Small intestine (tissue), 7 donors: Measurements from ENCODE around the gene CYBC1. TPM values are rescaled to one million over a fixed set of nuclear protein-coding genes. Genes with fewer than 3 reads are reported as not detected.
"Not testable (repeated sequence)": the region's sequence is repeated elsewhere in the genome, so short reads cannot be mapped to it uniquely, and the experiment has no call there.

Source experiments
- DNase-seq, 2 donors: peaks; one replicate each; pipeline versions ENCODE4 v3.0.0 to v3.0.0-alpha.2; 2013
- FAIRE-seq: peaks from 2 replicates; lab custom pipeline; 2012; peaks lifted over from hg19 to GRCh38; lab: Jason Lieb, UNC
- H3K27ac ChIP-seq, 3 donors: one replicate each; pipeline ENCODE4 v1.5.1; 2013; ENCODE audit warnings: low read length in 2 of 3, mild to moderate bottlenecking in 2 of 3, control low read depth in 1 of 3, inconsistent platforms in 1 of 3, low read depth in 1 of 3, moderate library complexity in 1 of 3
- H3K27me3 ChIP-seq, 3 donors: one replicate each; pipeline ENCODE4 v1.6.1; 2013; ENCODE audit warnings: low read length in 3 of 3, inconsistent platforms in 1 of 3; ENCODE audit not compliant: control insufficient read depth in 3 of 3, insufficient read depth in 3 of 3
- H3K36me3 ChIP-seq, 3 donors: one replicate each; pipeline ENCODE4 v1.6.1; 2013; ENCODE audit warnings: low read length in 3 of 3, inconsistent platforms in 1 of 3, low read depth in 1 of 3, mild to moderate bottlenecking in 1 of 3, moderate library complexity in 1 of 3; ENCODE audit not compliant: control insufficient read depth in 3 of 3, insufficient read depth in 2 of 3
- H3K4me1 ChIP-seq, 3 donors: one replicate each; pipeline ENCODE4 v1.6.1; 2013; ENCODE audit warnings: low read length in 2 of 3, inconsistent platforms in 1 of 3, low read depth in 1 of 3, mild to moderate bottlenecking in 1 of 3, moderate library complexity in 1 of 3; ENCODE audit not compliant: control insufficient read depth in 3 of 3, insufficient read depth in 2 of 3
- H3K4me3 ChIP-seq, 3 donors: one replicate each; pipeline ENCODE4 v1.5.1; 2013; ENCODE audit warnings: low read length in 3 of 3, control low read depth in 1 of 3, inconsistent platforms in 1 of 3, low read depth in 1 of 3, mild to moderate bottlenecking in 1 of 3, moderate library complexity in 1 of 3
- H3K9me3 ChIP-seq, 2 donors: one replicate each; pipeline ENCODE4 v1.6.1; 2013; ENCODE audit warnings: low read depth in 1 of 2, low read length in 1 of 2; ENCODE audit not compliant: control insufficient read depth in 2 of 2, insufficient read depth in 1 of 2
- WGBS, 3 donors: extraction: QIAGEN DNeasy Blood & Tissue Kit; methylation state at CpG; one replicate each; pipeline ENCODE4 v1.1.7; 2013; 5-methylcytosine and 5-hydroxymethylcytosine counted together
- polyA plus RNA-seq, 4 donors: library from polyadenylated mRNA; stranded (reverse) in 3 of 4; unstranded in 1 of 4; fragments of 200-250 nt in 3 of 4; fragments of 120-200 nt in 1 of 4; gene quantifications; one replicate each; pipeline versions ENCODE4 v1.2.1 to v1.2.3, GENCODE V29; 2013
- donor health status: healthy with polysubstance abuse.
- donor health status: control.
- donor health status: control.
- donor health status: Bipolar disorder and iron deficiency.
- donor health status: healthy.

The CYBC1 gene
- polyA plus RNA-seq, 4 donors, result 37.6 to 57.8 (median 41.2) TPM

- Histone ChIP-seq H3K9me3 (no peaks in the 10 kb centered on the region), H3K27me3 (no peaks in the 10 kb centered on the region), H3K4me1 (peaks cover 0 to 7% (median 0%) of the 10 kb centered on the region in 3 donors), H3K4me3 (no peak overlapping the region), H3K36me3 (peaks cover 0 to 44% (median 1%) of the 10 kb centered on the region in 3 donors), H3K27ac (no peak overlapping the region)
- DNase-seq (no peak), FAIRE-seq (no peak)
- 94 to 99% (median 98%) methylated on average over 4 of the region's 4 CpGs for WGBS, 3 donors
Observed at GRCh38 chr17:82416264-82416663, 34.3 kb downstream of the CYBC1 start.

GRCh38 chr17:82415786-82416185 is 34.8 kb downstream of the CYBC1 start:
- peaks cover 0 to 7% (median 0%) of the 10 kb centered on the region in 3 donors for H3K4me1 ChIP-seq
- no peaks in the 10 kb centered on the region for H3K27me3 ChIP-seq
- no peak overlapping the region for H3K4me3 ChIP-seq
- FAIRE-seq (no peak), DNase-seq (no peak)
- no peaks in the 10 kb centered on the region for H3K9me3 ChIP-seq
- H3K27ac ChIP-seq, result no peak overlapping the region
- peaks cover 0 to 41% (median 2%) of the 10 kb centered on the region in 3 donors for H3K36me3 ChIP-seq
- WGBS, 3 donors, result 90 to 96% (median 96%) methylated on average over 9 of the region's 9 CpGs

GRCh38 chr17:82415336-82415735 is 35.2 kb downstream of the CYBC1 start:
- H3K9me3 ChIP-seq, result no peaks in the 10 kb centered on the region
- H3K27me3 ChIP-seq, result no peaks in the 10 kb centered on the region
- no peak for FAIRE-seq
- no peak for DNase-seq
- peaks cover 0 to 7% (median 0%) of the 10 kb centered on the region in 3 donors for H3K4me1 ChIP-seq
- peaks cover 0 to 38% (median 2%) of the 10 kb centered on the region in 3 donors for H3K36me3 ChIP-seq
- 89 to 94% (median 94%) methylated on average over 23 to 26 of the region's 26 CpGs for WGBS, 3 donors
- H3K27ac ChIP-seq, result no peak overlapping the region
- no peak overlapping the region for H3K4me3 ChIP-seq

- DNase-seq (peak; percentile 62 to 81), FAIRE-seq (no peak)
- H3K4me1 ChIP-seq, result peaks cover 0 to 7% (median 0%) of the 10 kb centered on the region in 3 donors
- no peak overlapping the region for H3K27ac ChIP-seq
- H3K4me3 ChIP-seq, result no peak overlapping the region
- no peaks in the 10 kb centered on the region for H3K9me3 ChIP-seq
- WGBS, 3 donors, result 25 to 28% (median 26%) methylated on average over 38 of the region's 38 CpGs
- no peaks in the 10 kb centered on the region for H3K27me3 ChIP-seq
- H3K36me3 ChIP-seq, result peaks cover 0 to 42% (median 2%) of the 10 kb centered on the region in 3 donors
Observed at GRCh38 chr17:82414548-82415281, 35.8 kb downstream of the CYBC1 start.

GRCh38 chr17:82412535-82413520 is 37.7 kb downstream of the CYBC1 start:
- DNase-seq, result no peak
- 74 to 80% (median 75%) methylated on average over 29 of the region's 29 CpGs for WGBS, 3 donors
- H3K4me1 ChIP-seq, result peaks cover 0 to 4% (median 0%) of the 10 kb centered on the region in 3 donors
- no peak overlapping the region for H3K4me3 ChIP-seq
- no peak for FAIRE-seq
- no peaks in the 10 kb centered on the region for H3K9me3 ChIP-seq
- no peaks in the 10 kb centered on the region for H3K27me3 ChIP-seq
- H3K36me3 ChIP-seq, result peaks cover 0 to 54% (median 7%) of the 10 kb centered on the region in 3 donors
- no peak overlapping the region for H3K27ac ChIP-seq

- peaks cover 0 to 60% (median 7%) of the 10 kb centered on the region in 3 donors for H3K36me3 ChIP-seq
- WGBS, 3 donors, result 91 to 92% (median 92%) methylated on average over 14 to 16 of the region's 16 CpGs
- not testable (repeated sequence) for H3K9me3 ChIP-seq, H3K27ac ChIP-seq, FAIRE-seq, H3K27me3 ChIP-seq, H3K4me3 ChIP-seq, H3K4me1 ChIP-seq, DNase-seq
Observed at GRCh38 chr17:82412081-82412480, 38.5 kb downstream of the CYBC1 start.

GRCh38 chr17:82411396-82412053 is 39.0 kb downstream of the CYBC1 start:
- Histone ChIP-seq H3K4me3 (no peak overlapping the region), H3K4me1 (peaks cover 0 to 3% (median 0%) of the 10 kb centered on the region in 3 donors), H3K27ac (no peak overlapping the region), H3K36me3 (peaks cover 0 to 60% (median 7%) of the 10 kb centered on the region in 3 donors), H3K27me3 (no peaks in the 10 kb centered on the region), H3K9me3 (no peaks in the 10 kb centered on the region)
- DNase-seq, result no peak
- FAIRE-seq, result no peak
- 95 to 97% (median 95%) methylated on average over 24 of the region's 24 CpGs for WGBS, 3 donors
